HepG2 (cell line): Measurements from ENCODE around the gene ENAH. TPM values are rescaled to one million over a fixed set of nuclear protein-coding genes. Genes with fewer than 3 reads are reported as not detected.
"Not testable (repeated sequence)": the region's sequence is repeated elsewhere in the genome, so short reads cannot be mapped to it uniquely, and the experiment has no call there.

Experiments
- ATAC-seq: fragments of 200-7000 bp; cut with Tn5 transposase; 3 replicates; pipeline ENCODE4 v1.9.1; 2020; ENCODE audit warnings: mild to moderate bottlenecking, moderate library complexity
- BruUV-seq: library from RNA; stranded (reverse); fragments of 400-500 nt; replicated peaks from 2 replicates; lab custom pipeline; 2021; lab: Mats Ljungman, UMichigan
- CTCF ChIA-PET: fragments of 300-600 bp; formaldehyde crosslinking; extraction: SDS; loops from one replicate; lab custom pipeline; 2021; ENCODE audit warnings: low total read pairs, inconsistent platforms, low intra/inter-chr PET ratio; lab: Yijun Ruan, JAX
- POLR2A ChIA-PET: fragments of 350-600 bp; sonication (Branson Sonifier 250); formaldehyde crosslinking; loops from one replicate; lab custom pipeline; 2020; ENCODE audit warnings: antibody characterized with exemption, inconsistent platforms; lab: Yijun Ruan, JAX
- DNase-seq: peaks from one replicate; pipeline ENCODE4 v3.0.0-alpha.2; 2015; ENCODE audit warnings: low spot score
- FAIRE-seq: peaks from 3 replicates; lab custom pipeline; 2011; peaks lifted over from hg19 to GRCh38; lab: Jason Lieb, UNC
- H2AFZ ChIP-seq: one replicate; pipeline ENCODE4 v1.6.1; 2011; ENCODE audit warnings: low read length, inconsistent platforms
- H3K27ac ChIP-seq: fragments of 300-600 bp; 3 replicates; pipeline ENCODE4 v1.8.0; 2011; ENCODE audit warnings: mixed run types, mild to moderate bottlenecking, mixed read lengths, low read length, inconsistent platforms; ENCODE audit not compliant: insufficient read depth; ENCODE audit errors: extremely low read length
- H3K27me3 ChIP-seq, 2 experiments: fragments of 200-600 bp in 1 of 2; 2 replicates in 1 of 2; 3 replicates in 1 of 2; pipeline versions ENCODE4 v1.6.0 to v1.8.0; 2011; ENCODE audit warnings: low read length in 2 of 2, mild to moderate bottlenecking in 2 of 2, moderate library complexity in 2 of 2, inconsistent platforms in 1 of 2; ENCODE audit not compliant: insufficient read depth in 2 of 2, control insufficient read depth in 1 of 2
- H3K36me3 ChIP-seq, 2 experiments: fragments of 200-600 bp in 1 of 2; replicated peaks in 1 of 2; 2 replicates in 1 of 2; 3 replicates in 1 of 2; pipeline versions ENCODE4 v1.5.1 to v1.8.0; 2011; ENCODE audit warnings: low read length in 2 of 2, inconsistent platforms in 1 of 2; ENCODE audit not compliant: insufficient read depth in 2 of 2, control insufficient read depth in 1 of 2
- H3K4me1 ChIP-seq: 2 replicates; pipeline ENCODE4 v1.5.1; 2012; ENCODE audit warnings: low read length, inconsistent platforms; ENCODE audit not compliant: insufficient read depth
- H3K4me2 ChIP-seq: 2 replicates; pipeline ENCODE4 v1.6.0; 2011; ENCODE audit warnings: low read depth, low read length, inconsistent platforms
- H3K4me3 ChIP-seq, 3 experiments: fragments of 200-600 bp in 1 of 3; sonication (generic), shearing (Covaris generic) in 1 of 3; replicated peaks in 1 of 3; 2 replicates each; pipeline ENCODE4 v1.5.1; 2011 to 2016; ENCODE audit warnings: low read length in 3 of 3, inconsistent platforms in 2 of 3, low read depth in 2 of 3, mild to moderate bottlenecking in 2 of 3, control low read depth in 1 of 3, mixed read lengths in 1 of 3; ENCODE audit not compliant: insufficient read depth in 1 of 3
- H3K79me2 ChIP-seq: one replicate; pipeline ENCODE4 v1.6.1; 2011; ENCODE audit warnings: low read length, inconsistent platforms; ENCODE audit not compliant: insufficient read depth
- H3K9ac ChIP-seq: 2 replicates; pipeline ENCODE4 v1.6.0; 2011; ENCODE audit warnings: mild to moderate bottlenecking, low read depth, low read length, inconsistent platforms; ENCODE audit not compliant: insufficient read depth
- H3K9me3 ChIP-seq: 2 replicates; pipeline ENCODE4 v1.5.1; 2012; ENCODE audit warnings: mild to moderate bottlenecking, low read length
- H4K20me1 ChIP-seq: 2 replicates; pipeline ENCODE4 v1.6.0; 2011; ENCODE audit warnings: inconsistent platforms, mild to moderate bottlenecking, low read length, moderate library complexity; ENCODE audit not compliant: insufficient read depth
- STAT6 ChIP-seq: sonication (generic); formaldehyde crosslinking; IDR thresholded peaks from 2 replicates; pipeline ENCODE4 v1.4.0; 2020; ENCODE audit warnings: missing genetic modification reagents, mild to moderate bottlenecking, borderline replicate concordance
- WGBS: methylation state at CpG from one replicate; pipeline ENCODE4 v1.1.6; 2017; ENCODE audit warnings: low lambda C conversion rate; 5-methylcytosine and 5-hydroxymethylcytosine counted together
- in situ Hi-C: cut with HindIII; loops from 2 replicates; pipeline ENCODE4 v1.10.0; 2017; ENCODE audit warnings: low pct_unique_long_range_greater_than_20kb; ENCODE audit not compliant: extremely low pct_ligation_motif_present
- intact Hi-C: fragments of 100-400 bp; cut with micrococcal nuclease; formaldehyde crosslinking; loops from one replicate; pipeline ENCODE4 v1.10.0; 2022; ENCODE audit not compliant: unreplicated experiment
- polyA plus RNA-seq, 8 experiments: library from polyadenylated mRNA; depleted of rRNA in 3 of 8; stranded (reverse) in 7 of 8; unstranded in 1 of 8; fragments of >200 nt; fragmentation: Illumina TruSeq in 4 of 8; extraction: Trizol in 4 of 8; gene quantifications; 2 replicates each; pipeline versions ENCODE4 v1.2.1 to v1.2.3, GENCODE V29; 2011 to 2016; ENCODE audit warnings: low read depth in 4 of 8, missing spikeins in 1 of 8, mixed read lengths in 1 of 8; ENCODE audit not compliant: insufficient read depth in 1 of 8
- total RNA-seq, 5 experiments: library from RNA; depleted of rRNA; stranded (reverse); fragments of >200 nt; fragmentation: Illumina TruSeq; extraction: Trizol; gene quantifications; 2 replicates each; pipeline ENCODE4 v1.2.3, GENCODE V29; 2016; ENCODE audit warnings: low read depth in 1 of 5

ENAH gene
- total and polyA plus RNA-seq, 2 of the 13 experiments (the other 11 are each of a cell fraction or from before 2014, with no cell fraction given), result 22.1 to 58.3 TPM

- TF ChIP-seq STAT6 (CRISPR knock-in tag), result 0 out of 2 replicates have a peak, but pooled peaks have one; percentile 40
- TF ChIP-seq, all 625 proteins: peak for 10
Observed at GRCh38 chr1:225474439-225474985, 178.4 kb downstream of the ENAH start (continued).

GRCh38 chr1:225473676-225474438 is 179.1 kb downstream of the ENAH start:
- H3K9me3 ChIP-seq, H2AFZ ChIP-seq, H3K27ac ChIP-seq, H3K4me2 ChIP-seq, FAIRE-seq, in situ Hi-C loops, H3K9ac ChIP-seq, H3K27me3 ChIP-seq, ATAC-seq, DNase-seq, H3K79me2 ChIP-seq, H3K36me3 ChIP-seq, H4K20me1 ChIP-seq, H3K4me3 ChIP-seq: not testable (repeated sequence)
- peaks cover 42% of the 10 kb centered on the region for H3K4me1 ChIP-seq
- POLR2A ChIA-PET, result interaction anchor here (1.0 to 1.7 kb wide), 5 partner anchors 32 to 513 kb away, joined by 3 to 5 read pairs (median 4); partner anchors contain the start of genes PYCR2 and SRP9
- WGBS, result 86% methylated on average over 26 of the region's 26 CpGs
- TSS peak; percentile 88 for BruUV-seq
- CTCF ChIA-PET, result interaction anchor here (1.1 to 3.8 kb wide), 11 partner anchors 32 to 514 kb away, joined by 3 to 65 read pairs (median 17); partner anchors contain the start of gene SRP9
- intact Hi-C loops, result loop anchor here (2.0 kb wide), 1 partner anchor 373 kb away; no protein-coding TSS in a partner anchor
